HG02973 (cell line): ENCODE measurements around the gene SKOR1.

Experiments used
- ATAC-seq: cut with Tn5 transposase; IDR thresholded peaks from one replicate; pipeline ENCODE4 v1.9.1; 2021; ENCODE audit warnings: moderate library complexity; ENCODE audit not compliant: unreplicated experiment

SKOR1 gene

DNA sequence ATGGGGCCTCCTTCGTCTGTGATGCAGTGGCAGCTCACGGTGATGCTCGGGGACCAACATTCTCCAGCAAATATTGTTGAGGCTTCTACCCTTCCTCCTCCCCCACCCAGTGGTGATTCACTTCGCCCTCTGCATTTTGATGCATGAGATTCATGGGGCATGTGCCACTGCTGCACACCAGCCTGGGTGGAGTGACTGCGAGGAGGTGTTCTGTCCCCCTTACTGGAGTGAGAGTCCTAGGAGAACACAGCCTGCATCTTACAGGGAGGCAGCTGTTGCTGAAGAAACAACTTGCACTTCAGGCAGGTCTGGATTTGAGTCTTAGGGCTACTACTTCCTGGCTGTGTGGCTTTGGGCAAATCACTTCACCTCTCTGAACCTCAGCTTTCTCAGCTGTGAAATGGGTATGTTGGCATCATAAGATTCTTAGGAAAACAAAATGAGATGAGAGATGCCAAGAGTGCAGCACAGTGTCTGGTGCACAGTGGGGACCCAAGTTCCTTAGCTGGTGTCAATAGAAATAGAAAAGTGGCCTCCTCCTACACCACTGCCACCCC is 10.2 kb upstream of the SKOR1 start:
- no peak for ATAC-seq

DNA sequence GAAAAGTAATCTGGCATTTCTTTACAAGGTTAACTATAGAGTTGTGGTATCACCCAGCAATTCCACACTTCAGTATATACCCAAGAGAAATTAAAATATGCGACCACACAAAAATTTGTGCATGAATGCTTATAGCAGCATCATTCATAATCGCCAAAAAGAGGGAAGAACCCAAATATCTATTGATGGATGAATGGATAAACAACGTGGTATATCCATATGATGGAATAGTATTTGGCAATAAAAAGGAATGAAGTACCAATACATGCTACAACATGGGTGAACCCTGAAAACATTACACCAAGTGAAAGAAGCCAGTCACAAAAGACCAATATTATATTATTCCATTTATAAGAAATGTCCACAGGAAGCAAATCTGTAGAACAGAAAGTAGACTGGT is 8.6 kb upstream of the SKOR1 start:
- no peak for ATAC-seq

- ATAC-seq, result no peak
Measured at GRCh38 chr15:67818464-67818863, 6.8 kb upstream of the SKOR1 start.

DNA sequence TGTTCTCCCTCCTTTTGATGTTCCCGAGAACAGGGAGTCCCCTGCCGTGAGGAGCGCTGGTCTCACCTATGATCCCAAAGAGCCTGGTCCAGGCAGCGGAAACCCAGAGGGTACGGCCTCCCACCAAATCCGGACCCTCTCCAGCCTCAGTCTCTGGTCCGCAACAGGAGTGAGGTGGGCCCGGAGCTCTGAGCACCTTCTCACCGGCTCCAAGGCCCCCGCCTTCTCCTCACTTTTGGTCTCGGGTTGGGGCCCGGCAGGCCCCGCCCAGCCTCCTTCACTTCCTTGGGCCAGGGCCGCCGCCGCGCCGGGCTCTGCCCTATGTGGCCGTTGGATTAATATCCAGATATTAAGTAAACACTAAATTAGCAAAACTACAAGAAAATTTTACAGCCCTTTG is 5.7 kb upstream of the SKOR1 start:
- ATAC-seq, result no peak

DNA sequence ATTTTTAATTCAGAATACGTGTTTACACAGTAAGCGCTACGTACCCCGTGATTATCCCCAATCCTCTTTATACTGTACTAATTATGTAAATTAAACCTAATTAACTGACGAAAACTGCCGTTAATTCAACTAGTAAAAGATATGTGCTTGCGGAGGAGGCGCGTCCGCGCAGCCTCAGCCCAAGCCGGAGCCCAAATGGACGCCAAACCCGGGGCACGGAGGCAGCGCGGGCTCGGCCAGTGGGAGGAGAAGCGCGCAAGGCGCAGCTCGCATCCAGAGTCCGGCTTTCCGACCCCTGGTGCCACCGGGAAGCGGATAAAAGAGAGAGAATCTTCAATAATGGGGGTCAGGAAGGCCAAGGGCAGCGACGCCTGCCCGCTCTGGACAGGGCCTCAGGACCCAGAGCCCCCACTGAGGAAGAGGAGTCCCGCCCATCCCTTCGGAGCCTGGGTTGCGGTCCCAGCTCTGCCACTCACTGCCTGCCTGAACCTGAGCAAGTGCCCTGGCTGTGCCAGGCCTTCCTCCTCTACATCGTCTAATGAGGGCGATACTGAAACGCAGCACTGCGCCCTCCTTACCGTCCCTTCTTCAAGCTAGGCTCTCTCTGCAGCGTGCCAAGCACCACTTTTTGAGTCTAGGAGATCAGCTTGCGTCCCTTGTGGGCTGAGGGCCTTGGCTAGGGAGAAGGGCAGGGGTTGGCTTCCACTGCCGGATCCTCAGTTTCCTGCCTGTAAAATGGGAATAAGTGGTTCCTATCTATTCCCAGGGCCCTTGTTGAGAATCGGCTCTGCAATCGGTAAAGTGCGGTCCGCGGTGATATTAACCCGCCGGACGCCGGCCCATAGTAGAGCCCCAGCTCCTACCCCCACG is 5.0 kb upstream of the SKOR1 start:
- ATAC-seq, result no peak

DNA sequence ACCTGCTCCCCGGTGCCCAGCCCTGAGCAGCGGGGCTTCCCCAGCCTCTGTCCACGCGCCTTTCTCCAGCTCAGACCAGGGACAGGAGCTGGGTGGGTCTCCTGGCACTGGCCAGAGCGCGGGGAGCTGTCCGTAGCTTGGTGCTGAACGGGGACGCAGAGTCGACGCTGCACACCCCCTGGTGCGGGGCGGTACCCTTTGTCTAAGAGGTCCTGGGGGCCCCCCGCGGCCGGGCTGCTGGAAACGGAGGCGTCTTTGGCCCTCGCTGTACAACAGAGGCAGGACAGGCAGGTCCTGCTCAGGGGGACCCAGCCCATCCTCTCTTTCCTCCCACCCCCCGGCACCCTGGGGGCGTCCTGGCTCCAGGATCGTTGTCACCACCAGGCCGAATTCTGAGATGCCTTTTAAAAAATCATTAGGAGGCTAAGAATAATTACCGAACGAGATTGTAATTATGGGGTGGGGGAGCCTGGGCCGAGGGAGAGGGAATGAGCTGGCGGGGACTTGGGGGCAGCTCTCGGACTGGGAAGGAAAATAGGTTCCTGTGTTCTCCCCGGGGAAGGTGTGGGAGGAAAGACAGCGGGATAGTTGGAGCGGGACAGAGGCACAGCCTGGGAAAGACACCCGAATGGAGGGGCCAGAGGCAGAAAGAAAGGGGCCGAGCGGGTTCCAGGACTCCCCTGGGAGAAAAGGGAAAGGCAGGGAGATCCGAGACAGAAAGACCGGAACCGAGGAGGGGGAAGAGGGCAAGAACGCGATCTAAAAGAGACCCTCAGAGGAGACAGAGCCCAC is 4.1 kb upstream of the SKOR1 start:
- no peak for ATAC-seq

DNA sequence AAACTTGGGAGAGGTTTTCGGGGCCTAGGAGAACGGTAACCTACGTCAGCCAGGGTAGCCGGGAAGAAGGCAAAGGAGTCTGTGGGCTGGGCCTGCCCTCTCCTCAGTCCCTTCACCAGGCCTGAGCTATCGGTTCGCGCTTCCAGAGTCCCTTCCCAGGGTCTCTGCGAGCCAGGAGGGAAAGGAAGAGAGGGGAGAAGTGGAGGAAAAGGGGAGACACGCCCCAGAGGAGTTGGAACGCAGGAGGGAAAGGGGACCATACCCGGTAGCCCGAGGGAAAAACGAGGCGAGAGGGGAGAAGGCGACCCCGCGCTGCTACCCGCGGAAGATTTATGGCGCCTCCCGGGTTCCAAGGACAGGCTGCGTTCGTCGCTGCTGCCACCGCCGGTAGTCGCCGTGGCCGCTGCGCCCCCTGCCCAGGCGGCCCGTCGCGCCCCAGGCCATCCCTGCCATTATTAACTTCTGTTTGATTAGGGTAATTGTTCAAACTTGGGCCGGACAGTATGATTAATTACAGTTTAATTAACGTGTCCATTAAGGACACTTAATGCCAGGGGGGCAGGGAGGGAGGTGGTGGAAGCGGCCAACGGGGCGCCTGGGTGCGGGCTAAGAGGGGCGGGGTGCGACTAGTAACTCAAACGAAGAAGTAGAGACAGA is 3.4 kb upstream of the SKOR1 start:
- ATAC-seq, result no peak

DNA sequence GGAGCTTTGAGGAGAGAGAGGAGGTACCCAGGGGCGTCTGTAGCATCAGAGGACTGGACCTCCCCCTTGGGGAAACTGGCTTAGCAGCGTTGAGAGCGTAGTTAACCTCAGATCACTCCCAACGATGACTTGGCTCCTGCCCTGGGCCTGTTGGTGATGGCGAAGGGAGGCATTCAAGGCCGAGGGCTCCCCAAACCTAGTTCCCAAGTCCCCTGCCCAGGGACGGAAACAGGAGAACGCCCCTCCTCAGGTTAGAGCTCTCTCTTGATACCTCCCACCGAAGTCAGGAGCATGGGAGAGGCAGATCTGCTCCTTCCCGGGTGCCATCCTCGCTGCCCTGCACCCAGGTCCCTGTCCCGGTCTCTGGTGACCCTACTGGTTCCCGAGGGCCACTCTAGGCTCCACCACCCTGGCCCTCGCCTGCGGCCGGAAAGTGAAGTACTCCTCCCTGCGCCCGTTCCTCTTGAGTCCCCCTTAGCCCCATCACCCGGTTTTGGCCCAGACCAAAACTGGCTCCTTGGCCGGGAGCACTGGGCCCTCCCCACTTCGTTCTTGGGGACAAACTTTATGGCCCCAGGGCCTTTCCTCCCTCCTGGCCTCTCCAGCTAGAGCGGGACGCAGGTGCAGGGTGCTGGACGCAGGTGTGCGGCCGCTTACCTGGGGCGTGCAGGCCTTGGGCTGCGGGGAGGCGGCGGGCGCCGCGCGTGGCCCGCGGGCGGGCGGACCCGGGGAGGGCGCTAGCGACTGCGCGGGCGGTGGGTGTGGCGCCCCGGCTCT is 2.6 kb upstream of the SKOR1 start:
- ATAC-seq, result no peak

DNA sequence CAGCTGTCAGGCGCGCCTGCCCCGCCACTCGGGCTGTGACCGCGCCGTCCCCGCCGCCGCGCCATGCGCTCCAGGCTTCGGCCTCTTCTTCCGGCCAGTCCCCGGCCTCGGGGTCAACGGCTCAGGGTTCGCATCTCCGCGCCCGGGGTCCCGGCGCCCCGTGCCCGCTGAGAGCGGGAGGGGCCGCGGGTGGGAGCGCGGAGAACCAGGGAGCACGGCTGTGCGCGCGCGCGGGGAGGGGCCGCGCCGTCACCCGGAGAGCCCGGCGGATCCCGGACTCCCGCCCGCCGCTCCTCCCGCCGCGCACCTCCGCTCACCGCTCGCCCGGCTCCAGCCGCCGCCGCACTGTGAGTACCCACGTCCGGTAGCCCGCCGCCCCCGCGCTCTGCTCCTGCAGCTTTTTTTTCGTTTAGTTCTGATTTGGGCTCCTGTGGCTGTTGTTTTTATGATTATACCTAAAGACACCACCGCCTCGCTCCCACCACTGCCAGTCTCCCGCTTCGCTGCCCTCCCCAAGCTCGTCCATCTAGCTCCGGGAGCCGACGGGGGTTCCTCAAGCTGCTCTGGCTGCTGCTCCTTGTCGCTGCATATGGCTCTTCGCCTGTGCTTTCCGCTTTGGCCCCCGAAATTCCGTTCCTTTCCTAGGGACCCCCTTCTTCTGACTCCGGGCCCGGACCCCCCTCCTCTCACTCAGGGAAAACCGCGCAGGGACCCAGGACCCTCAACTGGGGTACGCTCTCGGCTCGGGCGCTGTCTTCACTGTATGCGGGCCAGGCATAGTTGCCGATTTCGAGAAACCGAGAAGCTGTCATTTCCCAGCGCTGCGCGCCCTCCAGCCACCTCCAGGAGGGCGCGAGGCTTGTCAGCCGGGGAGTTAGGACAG is 1.8 kb upstream of the SKOR1 start:
- ATAC-seq, result no peak

DNA sequence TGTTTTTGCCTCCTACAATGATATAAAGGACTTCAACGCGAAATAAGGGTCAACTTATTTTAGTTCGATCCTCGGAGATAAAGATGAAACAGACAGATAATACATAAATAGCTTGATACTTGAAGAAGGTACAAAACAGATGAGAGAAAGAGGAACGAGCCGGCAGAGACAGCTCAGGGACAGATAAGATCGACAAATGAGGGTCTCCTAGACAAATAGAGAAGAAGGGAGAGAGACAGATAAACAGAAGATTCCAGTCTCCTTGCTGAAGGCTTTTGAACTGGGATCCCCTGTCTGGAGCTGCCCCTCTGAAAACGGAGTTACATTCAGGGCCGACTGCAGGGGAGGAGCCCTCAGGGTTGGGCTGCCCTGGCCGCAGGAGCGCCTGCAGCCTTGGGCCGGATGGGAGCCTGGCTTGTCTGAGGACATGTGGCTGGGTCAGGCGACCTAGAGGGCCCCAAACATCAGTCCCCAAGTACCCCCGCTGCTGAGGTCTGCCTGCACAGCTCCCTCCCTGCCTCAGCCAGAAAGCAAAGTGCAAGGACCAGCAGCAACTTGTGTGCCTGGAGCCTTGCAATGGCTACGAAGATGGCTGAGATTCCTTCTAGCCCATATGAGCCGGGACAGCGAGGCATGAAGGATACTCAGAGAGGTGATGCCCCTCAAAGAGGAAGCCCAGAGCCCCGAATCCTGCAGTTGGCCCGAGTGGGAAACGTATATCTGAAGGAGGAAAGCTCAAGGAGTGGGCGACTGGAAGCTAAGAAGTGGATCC is 926 bp upstream of the SKOR1 start:
- ATAC-seq, result no peak

DNA sequence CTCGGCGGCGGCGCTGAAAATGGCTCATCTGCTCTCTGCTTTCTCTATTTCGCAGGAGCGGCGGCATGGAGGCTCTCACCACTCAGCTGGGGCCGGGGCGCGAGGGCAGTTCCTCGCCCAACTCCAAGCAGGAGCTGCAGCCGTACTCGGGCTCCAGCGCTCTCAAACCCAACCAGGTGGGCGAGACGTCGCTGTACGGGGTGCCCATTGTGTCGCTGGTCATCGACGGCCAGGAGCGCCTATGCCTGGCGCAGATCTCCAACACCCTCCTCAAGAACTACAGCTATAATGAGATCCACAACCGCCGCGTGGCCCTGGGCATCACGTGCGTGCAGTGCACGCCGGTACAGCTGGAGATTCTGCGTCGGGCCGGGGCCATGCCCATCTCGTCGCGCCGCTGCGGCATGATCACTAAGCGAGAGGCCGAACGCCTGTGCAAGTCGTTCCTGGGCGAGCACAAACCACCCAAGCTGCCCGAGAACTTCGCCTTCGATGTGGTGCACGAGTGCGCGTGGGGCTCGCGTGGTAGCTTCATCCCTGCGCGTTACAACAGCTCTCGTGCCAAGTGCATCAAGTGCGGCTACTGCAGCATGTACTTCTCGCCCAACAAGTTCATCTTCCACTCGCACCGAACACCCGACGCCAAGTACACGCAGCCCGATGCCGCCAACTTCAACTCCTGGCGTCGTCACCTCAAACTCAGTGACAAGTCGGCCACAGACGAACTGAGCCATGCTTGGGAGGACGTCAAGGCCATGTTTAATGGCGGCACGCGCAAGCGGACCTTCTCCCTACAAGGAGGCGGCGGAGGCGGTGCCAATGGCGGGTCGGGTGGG is 790 bp downstream of the SKOR1 start:
- no peak for ATAC-seq

- ATAC-seq, result no peak
Measured at GRCh38 chr15:67826717-67827561, 1.6 kb downstream of the SKOR1 start.

DNA sequence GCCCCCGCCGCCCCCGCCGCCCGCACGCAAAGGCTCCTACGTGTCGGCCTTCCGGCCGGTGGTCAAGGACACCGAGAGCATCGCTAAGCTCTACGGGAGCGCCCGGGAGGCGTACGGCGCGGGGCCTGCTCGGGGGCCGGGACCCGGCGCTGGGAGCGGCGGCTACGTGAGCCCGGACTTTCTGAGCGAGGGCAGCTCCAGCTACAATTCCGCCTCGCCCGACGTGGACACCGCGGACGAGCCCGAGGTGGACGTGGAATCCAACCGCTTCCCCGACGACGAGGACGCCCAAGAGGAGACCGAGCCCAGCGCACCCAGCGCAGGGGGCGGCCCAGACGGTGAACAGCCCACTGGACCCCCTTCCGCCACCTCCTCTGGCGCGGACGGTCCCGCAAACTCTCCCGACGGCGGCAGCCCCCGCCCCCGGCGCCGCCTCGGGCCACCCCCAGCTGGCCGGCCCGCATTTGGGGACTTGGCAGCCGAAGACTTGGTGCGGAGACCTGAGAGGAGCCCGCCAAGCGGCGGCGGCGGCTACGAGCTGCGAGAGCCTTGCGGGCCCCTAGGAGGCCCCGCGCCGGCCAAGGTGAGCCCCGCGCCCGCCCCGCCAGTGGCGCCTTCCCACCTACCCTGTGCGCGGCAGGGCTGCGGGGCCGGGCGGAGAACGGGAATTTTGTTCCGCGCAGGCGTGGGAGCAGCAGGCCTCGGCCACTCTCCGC is 2.4 kb downstream of the SKOR1 start:
- no peak for ATAC-seq

GRCh38 chr15:67828278-67828968 is 3.1 kb downstream of the SKOR1 start:
- ATAC-seq, result no peak

- ATAC-seq, result no peak
Measured at GRCh38 chr15:67828969-67829646, 3.8 kb downstream of the SKOR1 start.
